Measurements from ENCODE around the gene OVCH1. TPM values are rescaled to one million over a fixed set of nuclear protein-coding genes. Genes with fewer than 3 reads are reported as not detected.
"Not testable (repeated sequence)": the region's sequence is repeated elsewhere in the genome, so short reads cannot be mapped to it uniquely, and the experiment has no call there.

The OVCH1 gene
- total and polyA plus RNA-seq, 2 donors from 2014 or later = 0.35 TPM; not detected in 1

GRCh38 chr12:29389295-29389919 lies 108.1 kb downstream of the OVCH1 start:
- no peak for TF ChIP-seq CTCF (IDR thresholded peaks at IDR 0.05; ENCODE audit: borderline replicate concordance, extremely low read depth, insufficient read depth)
- DNase-seq = peak in 1 of 5 donors; percentile 65
- Histone ChIP-seq H3K4me1 (ENCODE audit: control insufficient read depth in 2 of 3, insufficient read depth in 2 of 3, low read depth in 1 of 3, low read length in 3 of 3) (no peaks in the 10 kb centered on the region), H3K4me3 (ENCODE audit: low read length in 3 of 3) (no peak overlapping the region), H3K9me3 (ENCODE audit: control insufficient read depth in 2 of 3, insufficient read depth in 1 of 3, low read length in 3 of 3) (no peaks in the 10 kb centered on the region), H3K9ac (ENCODE audit: low read length in 3 of 3) (no peak overlapping the region), H3K27me3 (ENCODE audit: control insufficient read depth, insufficient read depth, low read length) (no peaks in the 10 kb centered on the region), H3K36me3 (ENCODE audit: control insufficient read depth in 2 of 3, insufficient read depth in 3 of 3, low read length in 3 of 3) (no peaks in the 10 kb centered on the region), H3K27ac (ENCODE audit: low read depth in 2 of 2, low read length in 2 of 2) (no peak overlapping the region)
- intact Hi-C loops (cut with DNase I) = no loop called here
- FAIRE-seq = no peak

GRCh38 chr12:29386084-29386680 lies 111.3 kb downstream of the OVCH1 start:
- H3K27me3 ChIP-seq (ENCODE audit: control insufficient read depth, insufficient read depth, low read length); intact Hi-C loops (cut with DNase I); H3K4me1 ChIP-seq (ENCODE audit: control insufficient read depth in 2 of 3, insufficient read depth in 2 of 3, low read depth in 1 of 3, low read length in 3 of 3); H3K9me3 ChIP-seq (ENCODE audit: control insufficient read depth in 2 of 3, insufficient read depth in 1 of 3, low read length in 3 of 3); H3K27ac ChIP-seq (ENCODE audit: low read depth in 2 of 2, low read length in 2 of 2); H3K36me3 ChIP-seq (ENCODE audit: control insufficient read depth in 2 of 3, insufficient read depth in 3 of 3, low read length in 3 of 3); H3K4me3 ChIP-seq (ENCODE audit: low read length in 3 of 3); H3K9ac ChIP-seq (ENCODE audit: low read length in 3 of 3); FAIRE-seq: not testable (repeated sequence)
- peak in 1 of 5 donors; percentile 67 for DNase-seq

- DNase-seq = peak in 1 of 5 donors; percentile 43
- H3K4me3 ChIP-seq (ENCODE audit: low read length in 3 of 3); H3K4me1 ChIP-seq (ENCODE audit: control insufficient read depth in 2 of 3, insufficient read depth in 2 of 3, low read depth in 1 of 3, low read length in 3 of 3); H3K36me3 ChIP-seq (ENCODE audit: control insufficient read depth in 2 of 3, insufficient read depth in 3 of 3, low read length in 3 of 3); intact Hi-C loops (cut with DNase I); H3K27ac ChIP-seq (ENCODE audit: low read depth in 2 of 2, low read length in 2 of 2); H3K9ac ChIP-seq (ENCODE audit: low read length in 3 of 3); H3K9me3 ChIP-seq (ENCODE audit: control insufficient read depth in 2 of 3, insufficient read depth in 1 of 3, low read length in 3 of 3); FAIRE-seq; H3K27me3 ChIP-seq (ENCODE audit: control insufficient read depth, insufficient read depth, low read length): not testable (repeated sequence)
Measured at GRCh38 chr12:29385194-29385593, 112.3 kb downstream of the OVCH1 start.

GRCh38 chr12:29382251-29382650 lies 115.2 kb downstream of the OVCH1 start:
- no peak for FAIRE-seq
- DNase-seq = peak in 1 of 5 donors; percentile 1
- no peaks in the 10 kb centered on the region for H3K9me3 ChIP-seq (ENCODE audit: control insufficient read depth in 2 of 3, insufficient read depth in 1 of 3, low read length in 3 of 3)
- peaks cover 0 to 9% (median 0%) of the 10 kb centered on the region in 3 donors for H3K4me1 ChIP-seq (ENCODE audit: control insufficient read depth in 2 of 3, insufficient read depth in 2 of 3, low read depth in 1 of 3, low read length in 3 of 3)
- no peaks in the 10 kb centered on the region for H3K27me3 ChIP-seq (ENCODE audit: control insufficient read depth, insufficient read depth, low read length)
- no peak overlapping the region for H3K9ac ChIP-seq (ENCODE audit: low read length in 3 of 3)
- H3K4me3 ChIP-seq (ENCODE audit: low read length in 3 of 3) = no peak overlapping the region
- H3K36me3 ChIP-seq (ENCODE audit: control insufficient read depth in 2 of 3, insufficient read depth in 3 of 3, low read length in 3 of 3) = no peaks in the 10 kb centered on the region
- no peak for TF ChIP-seq CTCF (IDR thresholded peaks at IDR 0.05; ENCODE audit: borderline replicate concordance, extremely low read depth, insufficient read depth)
- intact Hi-C loops (cut with DNase I) = no loop called here
- no peak overlapping the region for H3K27ac ChIP-seq (ENCODE audit: low read depth in 2 of 2, low read length in 2 of 2)

Measured in kidney (tissue), 14 donors.